ENCODE data around the gene CEP85L. TPM values are rescaled to one million over a fixed set of nuclear protein-coding genes. Genes with fewer than 3 reads are reported as not detected.

CEP85L gene
- total and polyA plus RNA-seq, 10 donors: 6.3 to 46.5 (median 30.7) TPM

GRCh38 chr6:118663993-118664985 lies 12.9 kb upstream of the CEP85L start:
- TF ChIP-seq, protein P1, sequence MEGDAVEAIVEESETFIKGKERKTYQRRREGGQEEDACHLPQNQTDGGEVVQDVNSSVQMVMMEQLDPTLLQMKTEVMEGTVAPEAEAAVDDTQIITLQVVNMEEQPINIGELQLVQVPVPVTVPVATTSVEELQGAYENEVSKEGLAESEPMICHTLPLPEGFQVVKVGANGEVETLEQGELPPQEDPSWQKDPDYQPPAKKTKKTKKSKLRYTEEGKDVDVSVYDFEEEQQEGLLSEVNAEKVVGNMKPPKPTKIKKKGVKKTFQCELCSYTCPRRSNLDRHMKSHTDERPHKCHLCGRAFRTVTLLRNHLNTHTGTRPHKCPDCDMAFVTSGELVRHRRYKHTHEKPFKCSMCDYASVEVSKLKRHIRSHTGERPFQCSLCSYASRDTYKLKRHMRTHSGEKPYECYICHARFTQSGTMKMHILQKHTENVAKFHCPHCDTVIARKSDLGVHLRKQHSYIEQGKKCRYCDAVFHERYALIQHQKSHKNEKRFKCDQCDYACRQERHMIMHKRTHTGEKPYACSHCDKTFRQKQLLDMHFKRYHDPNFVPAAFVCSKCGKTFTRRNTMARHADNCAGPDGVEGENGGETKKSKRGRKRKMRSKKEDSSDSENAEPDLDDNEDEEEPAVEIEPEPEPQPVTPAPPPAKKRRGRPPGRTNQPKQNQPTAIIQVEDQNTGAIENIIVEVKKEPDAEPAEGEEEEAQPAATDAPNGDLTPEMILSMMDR (IDR thresholded peaks at IDR 0.05 in 8 of 11, conservative IDR thresholded peaks at IDR 0.05 in 3 of 11): no peak
- TF ChIP-seq POLR2A (IDR thresholded peaks at IDR 0.05) (no peak), POLR2AphosphoS5 (IDR thresholded peaks at IDR 0.05) (no peak)
- no peaks in the 10 kb centered on the region for H3K27me3 ChIP-seq (replicated peaks in 1 of 7)
- peaks cover 0 to 13% (median 2%) of the 10 kb centered on the region in 6 donors for H3K36me3 ChIP-seq
- H3K4me1 ChIP-seq: peaks cover 3 to 59% (median 23%) of the 10 kb centered on the region in 6 donors
- peak overlapping the region in 5 of 8 donors; percentile 8 to 50 (median 11) for H3K4me3 ChIP-seq
- WGBS, 5 donors: 69 to 77% (median 70%) methylated on average over 10 of the region's 10 CpGs
- no peaks in the 10 kb centered on the region for H3K9me3 ChIP-seq
- DNase-seq: no peak
- intact Hi-C loops (cut with DNase I; ENCODE audit: low total_unique reads): no loop called here
- H3K27ac ChIP-seq: peak overlapping the region in 7 of 8 donors; percentile 0 to 64 (median 44)

GRCh38 chr6:118661831-118662230 lies 10.4 kb upstream of the CEP85L start:
- Histone ChIP-seq H3K4me3 (no peak overlapping the region), H3K9me3 (no peaks in the 10 kb centered on the region), H3K36me3 (peaks cover 0 to 13% (median 2%) of the 10 kb centered on the region in 6 donors), H3K4me1 (peaks cover 3 to 57% (median 21%) of the 10 kb centered on the region in 6 donors), H3K27ac (no peak overlapping the region), H3K27me3 (replicated peaks in 1 of 7) (no peaks in the 10 kb centered on the region)
- intact Hi-C loops (cut with DNase I; ENCODE audit: low total_unique reads): no loop called here
- 91 to 96% (median 94%) methylated on average over 3 of the region's 3 CpGs for WGBS, 5 donors
- TF ChIP-seq, protein P1 (IDR thresholded peaks at IDR 0.05 in 8 of 11, conservative IDR thresholded peaks at IDR 0.05 in 3 of 11): no peak
- TF ChIP-seq POLR2AphosphoS5 (IDR thresholded peaks at IDR 0.05): no peak
- TF ChIP-seq POLR2A (IDR thresholded peaks at IDR 0.05): no peak
- DNase-seq: no peak

DNA sequence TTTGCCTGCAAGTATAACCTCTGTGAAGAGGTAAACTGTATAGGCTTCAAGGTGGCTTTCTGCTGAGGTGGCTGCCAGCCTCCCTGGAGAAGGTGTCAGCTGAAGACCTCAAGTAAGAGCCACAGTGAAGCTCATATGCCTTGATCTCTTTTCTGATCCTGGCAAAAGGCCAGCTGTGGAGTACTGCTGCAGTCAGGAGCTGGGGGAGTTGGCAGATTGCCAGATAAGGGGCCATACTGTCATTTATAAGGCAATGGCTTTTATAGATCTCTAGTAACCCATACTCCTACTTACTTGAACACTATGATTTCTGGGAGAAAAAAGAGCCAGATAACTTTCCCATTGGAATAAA lies 8.8 kb upstream of the CEP85L start:
- no peak for TF ChIP-seq POLR2A (IDR thresholded peaks at IDR 0.05)
- no peak for TF ChIP-seq POLR2AphosphoS5 (IDR thresholded peaks at IDR 0.05)
- TF ChIP-seq, protein P1 (IDR thresholded peaks at IDR 0.05 in 8 of 11, conservative IDR thresholded peaks at IDR 0.05 in 3 of 11): no peak
- intact Hi-C loops (cut with DNase I; ENCODE audit: low total_unique reads): no loop called here
- Histone ChIP-seq H3K9me3 (no peaks in the 10 kb centered on the region), H3K36me3 (peaks cover 0 to 13% (median 2%) of the 10 kb centered on the region in 6 donors), H3K27me3 (replicated peaks in 1 of 7) (no peaks in the 10 kb centered on the region), H3K4me1 (peaks cover 3 to 54% (median 21%) of the 10 kb centered on the region in 6 donors), H3K4me3 (no peak overlapping the region), H3K27ac (peak overlapping the region in 3 of 8 donors; percentile 20 to 43 (median 33))
- no peak for DNase-seq
